SH-SY5Y (cell line): ENCODE measurements around the gene EXOC8.

Experiments
- GATA2 ChIP-seq: IDR thresholded peaks from 2 replicates; pipeline ENCODE4 v1.6.1; 2011; ENCODE audit warnings: mild to moderate bottlenecking, low read depth, low read length
- GATA3 ChIP-seq: IDR thresholded peaks from 2 replicates; pipeline ENCODE4 v1.6.1; 2011; ENCODE audit warnings: low read depth, mild to moderate bottlenecking, low read length, moderate library complexity

GRCh38 chr1:231312432-231312788, 25.2 kb downstream of the EXOC8 start:
- TF ChIP-seq GATA2 (no peak), GATA3 (no peak)
